Measurements from ENCODE around the gene PHACTR1. TPM values are rescaled to one million over a fixed set of nuclear protein-coding genes. Genes with fewer than 3 reads are reported as not detected.

The PHACTR1 gene
- total RNA-seq, 1 donor from 2014 or later: 85.9 TPM

GRCh38 chr6:13065581-13065980, 349.0 kb downstream of the PHACTR1 start:
- TF ChIP-seq CTCF (IDR thresholded peaks at IDR 0.05; ENCODE audit: borderline replicate concordance): no peak
- no peak for DNase-seq
- no peaks in the 10 kb centered on the region for H3K27me3 ChIP-seq (ENCODE audit: low read depth)
- peak overlapping the region; percentile 76 for H3K27ac ChIP-seq (replicated peaks)
- no peak overlapping the region for H3K4me3 ChIP-seq
- peaks cover 58% of the 10 kb centered on the region for H3K4me1 ChIP-seq
- H3K36me3 ChIP-seq: no peaks in the 10 kb centered on the region
- H3K9me3 ChIP-seq (replicated peaks): no peaks in the 10 kb centered on the region
- intact Hi-C loops (cut with micrococcal nuclease): no loop called here

- peaks cover 56% of the 10 kb centered on the region for H3K4me1 ChIP-seq
- H3K4me3 ChIP-seq: no peak overlapping the region
- no peak for TF ChIP-seq CTCF (IDR thresholded peaks at IDR 0.05; ENCODE audit: borderline replicate concordance)
- no peaks in the 10 kb centered on the region for H3K27me3 ChIP-seq (ENCODE audit: low read depth)
- peak overlapping the region; percentile 76 for H3K27ac ChIP-seq (replicated peaks)
- intact Hi-C loops (cut with micrococcal nuclease): no loop called here
- no peak for DNase-seq
- H3K9me3 ChIP-seq (replicated peaks): no peaks in the 10 kb centered on the region
- no peaks in the 10 kb centered on the region for H3K36me3 ChIP-seq
Measured at GRCh38 chr6:13066050-13066449, 349.5 kb downstream of the PHACTR1 start.

GRCh38 chr6:13066820-13067219, 350.3 kb downstream of the PHACTR1 start:
- Histone ChIP-seq H3K9me3 (replicated peaks) (no peaks in the 10 kb centered on the region), H3K4me3 (no peak overlapping the region), H3K27ac (replicated peaks) (peak overlapping the region; percentile 76), H3K4me1 (peaks cover 63% of the 10 kb centered on the region), H3K27me3 (ENCODE audit: low read depth) (no peaks in the 10 kb centered on the region), H3K36me3 (no peaks in the 10 kb centered on the region)
- intact Hi-C loops (cut with micrococcal nuclease): no loop called here
- TF ChIP-seq CTCF (IDR thresholded peaks at IDR 0.05; ENCODE audit: borderline replicate concordance): no peak
- DNase-seq: no peak

- no peaks in the 10 kb centered on the region for H3K27me3 ChIP-seq (ENCODE audit: low read depth)
- intact Hi-C loops (cut with micrococcal nuclease): no loop called here
- DNase-seq: no peak
- peak overlapping the region; percentile 76 for H3K27ac ChIP-seq (replicated peaks)
- H3K9me3 ChIP-seq (replicated peaks): no peaks in the 10 kb centered on the region
- no peak overlapping the region for H3K4me3 ChIP-seq
- H3K36me3 ChIP-seq: no peaks in the 10 kb centered on the region
- peaks cover 76% of the 10 kb centered on the region for H3K4me1 ChIP-seq
- no peak for TF ChIP-seq CTCF (IDR thresholded peaks at IDR 0.05; ENCODE audit: borderline replicate concordance)
Measured at GRCh38 chr6:13068586-13069210, 352.1 kb downstream of the PHACTR1 start.

GRCh38 chr6:13071550-13072345, 355.2 kb downstream of the PHACTR1 start:
- intact Hi-C loops (cut with micrococcal nuclease): no loop called here
- peak overlapping the region; percentile 74 for H3K27ac ChIP-seq (replicated peaks)
- no peaks in the 10 kb centered on the region for H3K27me3 ChIP-seq (ENCODE audit: low read depth)

More at GRCh38 chr6:13071550-13072345, 355.2 kb downstream of the PHACTR1 start:
- Histone ChIP-seq H3K4me3 (no peak overlapping the region), H3K36me3 (no peaks in the 10 kb centered on the region), H3K9me3 (replicated peaks) (no peaks in the 10 kb centered on the region), H3K4me1 (peaks cover 85% of the 10 kb centered on the region)
- TF ChIP-seq CTCF (IDR thresholded peaks at IDR 0.05; ENCODE audit: borderline replicate concordance): no peak
- DNase-seq: no peak

All from left ventricle myocardium inferior (tissue), 1 donor.